ENCODE results near the gene SUPT3H. TPM values are rescaled to one million over a fixed set of nuclear protein-coding genes. Genes with fewer than 3 reads are reported as not detected.
A peak's percentile ranks its signal among the peaks of the same experiment; 100 is the strongest.
"Not testable (repeated sequence)": the region's sequence is repeated elsewhere in the genome, so short reads cannot be mapped to it uniquely, and the experiment has no call there.

SUPT3H gene
- total and polyA plus RNA-seq, 5 donors from 2014 or later, result 4.8 to 7.8 (median 5.7) TPM

- Histone ChIP-seq H3K9me3 (ENCODE audit: control insufficient read depth in 2 of 2, low read length in 2 of 2) (no peaks in the 10 kb centered on the region), H3K27me3 (ENCODE audit: control insufficient read depth, insufficient read depth, low read length) (no peaks in the 10 kb centered on the region), H3K36me3 (ENCODE audit: control insufficient read depth, insufficient read depth, low read length) (no peaks in the 10 kb centered on the region), H3K4me1 (ENCODE audit: control insufficient read depth, insufficient read depth, low read length, poor library complexity, severe bottlenecking) (no peaks in the 10 kb centered on the region), H3K27ac (ENCODE audit: insufficient read depth, low read length, poor library complexity, severe bottlenecking) (no peak overlapping the region), H3K4me3 (ENCODE audit: low read depth, low read length) (no peak overlapping the region)
- DNase-seq, result no peak
- Mint-ChIP-seq H3K36me3 (no peaks in the 10 kb centered on the region), H3K4me1 (peaks cover 0 to 2% (median 0%) of the 10 kb centered on the region in 4 donors), H3K9me3 (peaks cover 0 to 8% (median 4%) of the 10 kb centered on the region in 7 donors), H3K27ac (no peak overlapping the region), H3K4me3 (no peak overlapping the region), H3K27me3 (peaks cover 4% of the 10 kb centered on the region)
- ATAC-seq (ENCODE audit: low read depth in 2 of 2), result no peak
These were observed 228.9 kb downstream of the SUPT3H start for GRCh38 chr6:45148711-45149341.

DNA sequence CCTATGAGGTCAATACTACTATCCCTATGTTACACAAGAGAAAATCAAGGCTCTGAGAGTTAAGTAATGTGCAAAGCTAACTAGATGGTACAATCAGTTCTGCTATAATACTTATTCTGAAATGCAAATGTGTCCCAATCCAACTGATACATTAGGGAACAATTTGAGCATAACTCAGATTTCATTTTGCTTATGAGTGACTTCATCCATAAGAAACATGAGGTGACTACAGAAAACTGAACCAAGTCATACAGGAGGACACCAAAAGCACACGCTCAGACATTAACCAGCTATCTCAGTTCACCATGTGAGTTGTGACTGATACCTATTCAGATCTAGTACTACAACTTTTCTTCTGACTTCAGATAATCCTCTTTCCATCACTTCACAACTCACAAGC, 229.5 kb downstream of the SUPT3H start:
- Histone ChIP-seq H3K36me3 (ENCODE audit: control insufficient read depth, insufficient read depth, low read length) (no peaks in the 10 kb centered on the region), H3K4me3 (ENCODE audit: low read depth, low read length) (no peak overlapping the region), H3K27ac (ENCODE audit: insufficient read depth, low read length, poor library complexity, severe bottlenecking) (no peak overlapping the region), H3K27me3 (ENCODE audit: control insufficient read depth, insufficient read depth, low read length) (no peaks in the 10 kb centered on the region), H3K4me1 (ENCODE audit: control insufficient read depth, insufficient read depth, low read length, poor library complexity, severe bottlenecking) (no peaks in the 10 kb centered on the region), H3K9me3 (ENCODE audit: control insufficient read depth in 2 of 2, low read length in 2 of 2) (no peaks in the 10 kb centered on the region)
- Mint-ChIP-seq H3K4me3 (no peak overlapping the region), H3K27ac (no peak overlapping the region), H3K36me3 (no peaks in the 10 kb centered on the region), H3K4me1 (peaks cover 0 to 6% (median 3%) of the 10 kb centered on the region in 4 donors), H3K27me3 (peaks cover 4% of the 10 kb centered on the region), H3K9me3 (peaks cover 0 to 12% (median 5%) of the 10 kb centered on the region in 7 donors)
- no peak for ATAC-seq (ENCODE audit: low read depth in 2 of 2)
- no peak for DNase-seq

GRCh38 chr6:45145658-45146057, 232.1 kb downstream of the SUPT3H start:
- not testable (repeated sequence) for H3K27me3 ChIP-seq (ENCODE audit: control insufficient read depth, insufficient read depth, low read length); H3K9me3 ChIP-seq (ENCODE audit: control insufficient read depth in 2 of 2, low read length in 2 of 2); H3K36me3 ChIP-seq (ENCODE audit: control insufficient read depth, insufficient read depth, low read length); DNase-seq; H3K4me1 ChIP-seq (ENCODE audit: control insufficient read depth, insufficient read depth, low read length, poor library complexity, severe bottlenecking); H3K4me3 ChIP-seq (ENCODE audit: low read depth, low read length); H3K27ac ChIP-seq (ENCODE audit: insufficient read depth, low read length, poor library complexity, severe bottlenecking); H3K4me3 Mint-ChIP-seq; H3K27me3 Mint-ChIP-seq; ATAC-seq (ENCODE audit: low read depth in 2 of 2); H3K27ac Mint-ChIP-seq; H3K4me1 Mint-ChIP-seq; H3K36me3 Mint-ChIP-seq
- peaks cover 4 to 16% (median 11%) of the 10 kb centered on the region in 7 donors for H3K9me3 Mint-ChIP-seq

GRCh38 chr6:45138765-45139164, 239.0 kb downstream of the SUPT3H start:
- Histone ChIP-seq H3K27me3 (ENCODE audit: control insufficient read depth, insufficient read depth, low read length) (no peaks in the 10 kb centered on the region), H3K4me3 (ENCODE audit: low read depth, low read length) (no peak overlapping the region), H3K36me3 (ENCODE audit: control insufficient read depth, insufficient read depth, low read length) (no peaks in the 10 kb centered on the region), H3K4me1 (ENCODE audit: control insufficient read depth, insufficient read depth, low read length, poor library complexity, severe bottlenecking) (no peaks in the 10 kb centered on the region), H3K27ac (ENCODE audit: insufficient read depth, low read length, poor library complexity, severe bottlenecking) (no peak overlapping the region), H3K9me3 (ENCODE audit: control insufficient read depth in 2 of 2, low read length in 2 of 2) (peaks cover 13 to 18% of the 10 kb centered on the region in 2 experiments)
- H3K36me3 Mint-ChIP-seq, result peaks cover 6% of the 10 kb centered on the region
- peaks cover 8% of the 10 kb centered on the region for H3K27me3 Mint-ChIP-seq
- H3K27ac Mint-ChIP-seq, result no peak overlapping the region
- H3K9me3 Mint-ChIP-seq, result peaks cover 2 to 29% (median 21%) of the 10 kb centered on the region in 7 donors
- H3K4me3 Mint-ChIP-seq, result no peak overlapping the region
- ATAC-seq (ENCODE audit: low read depth in 2 of 2) (no peak), DNase-seq (no peak)
- peaks cover 0 to 9% (median 3%) of the 10 kb centered on the region in 4 donors for H3K4me1 Mint-ChIP-seq

DNA sequence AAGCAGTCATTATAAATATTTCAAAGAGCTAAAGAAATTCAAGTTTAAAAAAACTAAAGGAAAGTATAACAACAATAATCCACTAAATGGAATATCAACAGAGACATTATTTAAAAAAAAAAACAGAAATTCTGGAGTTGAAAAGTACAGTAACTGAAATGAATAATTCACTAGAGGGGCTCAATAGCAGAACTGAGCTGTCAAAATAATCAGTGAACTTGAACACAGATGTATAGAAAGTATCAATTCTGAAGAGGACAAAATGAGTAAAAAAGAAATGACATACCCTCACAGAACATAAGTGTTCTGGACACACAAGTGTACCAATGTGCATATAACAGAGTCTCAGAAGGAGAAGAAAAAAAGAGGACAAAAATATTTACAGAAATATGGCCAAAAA, 241.2 kb downstream of the SUPT3H start:
- ATAC-seq (ENCODE audit: low read depth in 2 of 2) (no peak), DNase-seq (no peak)
- Histone ChIP-seq H3K36me3 (ENCODE audit: control insufficient read depth, insufficient read depth, low read length) (no peaks in the 10 kb centered on the region), H3K4me3 (ENCODE audit: low read depth, low read length) (no peak overlapping the region), H3K27me3 (ENCODE audit: control insufficient read depth, insufficient read depth, low read length) (no peaks in the 10 kb centered on the region), H3K4me1 (ENCODE audit: control insufficient read depth, insufficient read depth, low read length, poor library complexity, severe bottlenecking) (no peaks in the 10 kb centered on the region), H3K9me3 (ENCODE audit: control insufficient read depth in 2 of 2, low read length in 2 of 2) (peaks cover 13 to 18% of the 10 kb centered on the region in 2 experiments), H3K27ac (ENCODE audit: insufficient read depth, low read length, poor library complexity, severe bottlenecking) (no peak overlapping the region)
- peaks cover 0 to 6% (median 2%) of the 10 kb centered on the region in 4 donors for H3K4me1 Mint-ChIP-seq
- peaks cover 16% of the 10 kb centered on the region for H3K27me3 Mint-ChIP-seq
- peaks cover 3% of the 10 kb centered on the region for H3K36me3 Mint-ChIP-seq
- no peak overlapping the region for H3K27ac Mint-ChIP-seq
- peaks cover 1 to 25% (median 14%) of the 10 kb centered on the region in 7 donors for H3K9me3 Mint-ChIP-seq
- no peak overlapping the region for H3K4me3 Mint-ChIP-seq

DNA sequence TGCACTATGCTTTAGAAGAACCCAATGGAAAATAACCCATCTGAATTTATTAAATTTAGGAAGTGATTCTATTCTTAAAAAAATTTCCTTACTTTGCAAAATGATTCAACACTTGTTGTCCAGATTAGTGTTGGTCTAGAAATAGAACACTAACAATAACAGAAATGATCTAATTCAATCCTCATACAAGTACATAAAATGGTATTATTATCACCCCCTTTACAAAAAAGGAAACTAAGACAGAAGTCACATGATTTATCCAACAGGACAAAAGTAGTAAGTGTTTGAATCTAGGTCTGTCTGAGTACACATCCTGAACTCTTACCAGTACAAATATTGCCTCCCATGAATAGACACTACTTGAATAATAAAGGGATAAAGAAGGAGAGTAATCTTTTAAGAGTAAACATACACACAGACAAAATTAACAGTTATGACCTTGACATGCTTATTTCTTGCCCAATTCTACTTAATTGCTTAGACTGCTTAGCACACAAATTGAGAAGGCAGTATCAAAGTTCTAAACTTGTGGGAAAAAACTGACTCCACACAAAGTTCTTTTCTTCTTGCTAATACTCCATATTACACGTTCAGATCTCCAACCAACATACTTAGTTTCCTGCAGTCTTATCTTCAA, 245.0 kb downstream of the SUPT3H start:
- Histone ChIP-seq H3K27ac (ENCODE audit: insufficient read depth, low read length, poor library complexity, severe bottlenecking) (no peak overlapping the region), H3K4me1 (ENCODE audit: control insufficient read depth, insufficient read depth, low read length, poor library complexity, severe bottlenecking) (no peaks in the 10 kb centered on the region), H3K9me3 (ENCODE audit: control insufficient read depth in 2 of 2, low read length in 2 of 2) (peaks cover 13 to 18% of the 10 kb centered on the region in 2 experiments), H3K27me3 (ENCODE audit: control insufficient read depth, insufficient read depth, low read length) (no peaks in the 10 kb centered on the region), H3K36me3 (ENCODE audit: control insufficient read depth, insufficient read depth, low read length) (no peaks in the 10 kb centered on the region), H3K4me3 (ENCODE audit: low read depth, low read length) (no peak overlapping the region)
- DNase-seq (no peak), ATAC-seq (ENCODE audit: low read depth in 2 of 2) (no peak)
- Mint-ChIP-seq H3K9me3 (peaks cover 0 to 19% (median 9%) of the 10 kb centered on the region in 7 donors), H3K27me3 (peaks cover 16% of the 10 kb centered on the region), H3K36me3 (no peaks in the 10 kb centered on the region), H3K27ac (no peak overlapping the region), H3K4me3 (no peak overlapping the region), H3K4me1 (peaks cover 0 to 6% (median 1%) of the 10 kb centered on the region in 4 donors)

DNA sequence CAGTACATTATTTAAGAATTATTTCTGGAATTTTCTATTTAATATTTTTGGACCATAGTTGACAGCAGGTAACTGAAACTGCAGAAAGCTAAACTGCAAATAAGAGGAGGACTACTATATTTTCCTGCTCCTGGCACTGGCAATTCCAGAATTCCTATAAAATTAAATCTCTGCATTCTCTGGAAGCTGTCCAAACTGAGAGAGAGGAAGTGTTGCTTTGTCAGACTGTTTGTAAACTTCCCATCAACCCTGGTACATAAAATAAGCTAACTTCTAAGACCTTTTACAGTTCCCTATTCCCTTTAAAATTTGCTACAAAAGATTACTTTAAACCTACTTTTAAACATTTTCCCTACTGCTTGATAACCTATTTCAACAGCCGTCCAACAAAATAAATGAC, 245.7 kb downstream of the SUPT3H start:
- H3K36me3 Mint-ChIP-seq, result no peaks in the 10 kb centered on the region
- peaks cover 0 to 6% (median 1%) of the 10 kb centered on the region in 4 donors for H3K4me1 Mint-ChIP-seq
- no peak overlapping the region for H3K4me3 Mint-ChIP-seq
- ATAC-seq (ENCODE audit: low read depth in 2 of 2) (no peak), DNase-seq (no peak)
- peaks cover 0 to 19% (median 9%) of the 10 kb centered on the region in 7 donors for H3K9me3 Mint-ChIP-seq
- Histone ChIP-seq H3K27me3 (ENCODE audit: control insufficient read depth, insufficient read depth, low read length) (no peaks in the 10 kb centered on the region), H3K27ac (ENCODE audit: insufficient read depth, low read length, poor library complexity, severe bottlenecking) (no peak overlapping the region), H3K9me3 (ENCODE audit: control insufficient read depth in 2 of 2, low read length in 2 of 2) (peaks cover 12 to 16% of the 10 kb centered on the region in 2 experiments), H3K4me3 (ENCODE audit: low read depth, low read length) (no peak overlapping the region), H3K4me1 (ENCODE audit: control insufficient read depth, insufficient read depth, low read length, poor library complexity, severe bottlenecking) (no peaks in the 10 kb centered on the region), H3K36me3 (ENCODE audit: control insufficient read depth, insufficient read depth, low read length) (no peaks in the 10 kb centered on the region)
- H3K27ac Mint-ChIP-seq, result peak overlapping the region in 1 of 3 donors; percentile 11
- H3K27me3 Mint-ChIP-seq, result peaks cover 16% of the 10 kb centered on the region

DNA sequence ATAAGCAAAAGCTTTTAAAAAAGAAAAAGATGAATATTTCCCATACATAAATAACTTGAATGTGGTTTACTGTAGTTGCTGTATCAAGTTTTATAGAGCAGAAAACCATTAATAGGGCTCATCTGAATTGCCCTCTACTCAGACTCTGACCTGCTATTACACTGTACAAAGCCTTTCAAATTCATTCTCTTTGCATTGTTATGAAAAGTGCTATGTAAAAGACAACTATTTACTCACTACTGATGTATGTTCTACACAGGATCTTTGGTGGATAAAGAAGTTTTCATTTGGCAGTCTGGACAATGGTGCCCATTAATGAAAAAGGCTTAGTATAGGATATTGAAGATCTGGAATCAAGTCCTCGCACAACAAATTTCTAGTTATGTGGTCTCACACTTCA, 248.7 kb downstream of the SUPT3H start:
- no peak overlapping the region for H3K4me3 ChIP-seq (ENCODE audit: low read depth, low read length)
- H3K27ac Mint-ChIP-seq, result no peak overlapping the region
- H3K9me3 ChIP-seq (ENCODE audit: control insufficient read depth in 2 of 2, low read length in 2 of 2), result no peaks in the 10 kb centered on the region
- H3K4me3 Mint-ChIP-seq, result no peak overlapping the region
- no peaks in the 10 kb centered on the region for H3K36me3 ChIP-seq (ENCODE audit: control insufficient read depth, insufficient read depth, low read length)
- H3K27me3 Mint-ChIP-seq, result peaks cover 9% of the 10 kb centered on the region
- DNase-seq (no peak), ATAC-seq (ENCODE audit: low read depth in 2 of 2) (no peak)
- H3K27me3 ChIP-seq (ENCODE audit: control insufficient read depth, insufficient read depth, low read length), result no peaks in the 10 kb centered on the region
- H3K9me3 Mint-ChIP-seq, result peaks cover 0 to 2% (median 0%) of the 10 kb centered on the region in 7 donors
- peaks cover 0 to 6% (median 0%) of the 10 kb centered on the region in 4 donors for H3K4me1 Mint-ChIP-seq
- no peaks in the 10 kb centered on the region for H3K36me3 Mint-ChIP-seq
- H3K27ac ChIP-seq (ENCODE audit: insufficient read depth, low read length, poor library complexity, severe bottlenecking), result no peak overlapping the region
- no peaks in the 10 kb centered on the region for H3K4me1 ChIP-seq (ENCODE audit: control insufficient read depth, insufficient read depth, low read length, poor library complexity, severe bottlenecking)

Measured in CD4-positive, CD25-positive, alpha-beta regulatory T cell (primary cell).